Spleen (tissue), 7 donors: Measurements from ENCODE around the gene GPR52.

Experiments used
- POLR2AphosphoS5 ChIP-seq, 3 donors: sonication (generic); formaldehyde crosslinking; IDR thresholded peaks; one replicate each; pipeline ENCODE4 v1.5.1; 2017; ENCODE audit warnings: antibody characterized with exemption in 3 of 3
- TF ChIP-seq, protein P1 (sequence below), 11 experiments: fragments of 200-600 bp in 7 of 11; fragments of 450-650 bp in 4 of 11; sonication (generic) in 4 of 11; IDR thresholded peaks in 8 of 11; conservative IDR thresholded peaks in 3 of 11; 1 replicate in 7 of 11; 2 replicates in 4 of 11; pipeline versions ENCODE4 v1.4.0 to v1.8.0; 2016 to 2021; ENCODE audit warnings: antibody characterized with exemption in 11 of 11, inconsistent platforms in 4 of 11, mild to moderate bottlenecking in 1 of 11
- donor health status: DM: no; HTN: no; CAD: no; lungs with moderate emphysema.
- donor health status: DM: no; HTN: no; CAD: no.
- donor health status: DM: no; HTN: no; CAD: no.

DNA sequence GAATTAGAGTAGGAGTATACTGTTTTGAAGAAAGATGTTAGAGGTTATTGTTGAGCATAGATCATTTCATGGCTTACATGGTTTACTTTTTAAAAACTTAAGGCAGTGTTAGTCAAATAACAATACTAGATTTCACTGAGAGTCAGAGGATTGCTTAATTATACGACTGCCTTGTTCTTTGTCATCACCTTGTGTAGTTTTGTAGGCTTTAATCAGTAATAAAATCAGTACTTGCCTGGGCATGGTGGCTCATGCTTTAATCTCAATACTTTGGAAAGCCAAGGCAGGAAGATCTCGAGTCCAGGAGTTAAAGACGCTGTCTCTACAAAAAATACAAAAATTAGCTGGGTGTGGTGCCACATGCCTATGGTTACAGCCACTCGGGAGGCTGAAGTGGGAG, 41.3 kb upstream of the GPR52 start:
- TF ChIP-seq POLR2AphosphoS5 (IDR thresholded peaks at IDR 0.05): no peak
- TF ChIP-seq, protein P1, sequence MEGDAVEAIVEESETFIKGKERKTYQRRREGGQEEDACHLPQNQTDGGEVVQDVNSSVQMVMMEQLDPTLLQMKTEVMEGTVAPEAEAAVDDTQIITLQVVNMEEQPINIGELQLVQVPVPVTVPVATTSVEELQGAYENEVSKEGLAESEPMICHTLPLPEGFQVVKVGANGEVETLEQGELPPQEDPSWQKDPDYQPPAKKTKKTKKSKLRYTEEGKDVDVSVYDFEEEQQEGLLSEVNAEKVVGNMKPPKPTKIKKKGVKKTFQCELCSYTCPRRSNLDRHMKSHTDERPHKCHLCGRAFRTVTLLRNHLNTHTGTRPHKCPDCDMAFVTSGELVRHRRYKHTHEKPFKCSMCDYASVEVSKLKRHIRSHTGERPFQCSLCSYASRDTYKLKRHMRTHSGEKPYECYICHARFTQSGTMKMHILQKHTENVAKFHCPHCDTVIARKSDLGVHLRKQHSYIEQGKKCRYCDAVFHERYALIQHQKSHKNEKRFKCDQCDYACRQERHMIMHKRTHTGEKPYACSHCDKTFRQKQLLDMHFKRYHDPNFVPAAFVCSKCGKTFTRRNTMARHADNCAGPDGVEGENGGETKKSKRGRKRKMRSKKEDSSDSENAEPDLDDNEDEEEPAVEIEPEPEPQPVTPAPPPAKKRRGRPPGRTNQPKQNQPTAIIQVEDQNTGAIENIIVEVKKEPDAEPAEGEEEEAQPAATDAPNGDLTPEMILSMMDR (IDR thresholded peaks at IDR 0.05 in 8 of 11, conservative IDR thresholded peaks at IDR 0.05 in 3 of 11): no peak
